Stimulated activated CD4-positive, alpha-beta T cell treated with anti-CD3 and anti-CD28 coated beads, TNF-alpha, amount 100 ng/mL, for 24 hours (primary cell): ENCODE results near the gene GDPD4.

Experiments
- DNase-seq, 3 experiments: peaks; one replicate each; pipeline ENCODE4 v3.0.0-alpha.2; 2020; ENCODE audit warnings: low read depth in 3 of 3

The GDPD4 gene

GRCh38 chr11:77299528-77299993 is 1.9 kb downstream of the GDPD4 start:
- no peak for DNase-seq

- no peak for DNase-seq
Observed at GRCh38 chr11:77294040-77294439, 7.4 kb downstream of the GDPD4 start.

- no peak for DNase-seq
Observed at GRCh38 chr11:77289737-77290136, 11.7 kb downstream of the GDPD4 start.

GRCh38 chr11:77287615-77288273 is 13.7 kb downstream of the GDPD4 start:
- DNase-seq, result no peak

GRCh38 chr11:77287136-77287535 is 14.3 kb downstream of the GDPD4 start:
- DNase-seq, result no peak

- no peak for DNase-seq
Observed at GRCh38 chr11:77284476-77285468, 16.7 kb downstream of the GDPD4 start.

GRCh38 chr11:77283101-77283500 is 18.4 kb downstream of the GDPD4 start:
- no peak for DNase-seq

- DNase-seq, result no peak
Observed at GRCh38 chr11:77278595-77279506, 22.6 kb downstream of the GDPD4 start.

GRCh38 chr11:77276271-77276670 is 25.2 kb downstream of the GDPD4 start:
- DNase-seq, result no peak

GRCh38 chr11:77270921-77271320 is 30.6 kb downstream of the GDPD4 start:
- DNase-seq, result no peak

- no peak for DNase-seq
Observed at GRCh38 chr11:77269484-77270123, 31.9 kb downstream of the GDPD4 start.

- no peak for DNase-seq
Observed at GRCh38 chr11:77267962-77268361, 33.5 kb downstream of the GDPD4 start.

GRCh38 chr11:77266766-77267165 is 34.7 kb downstream of the GDPD4 start:
- DNase-seq, result no peak

- DNase-seq, result no peak
Observed at GRCh38 chr11:77262803-77263202, 38.7 kb downstream of the GDPD4 start.

- DNase-seq, result no peak
Observed at GRCh38 chr11:77259641-77260040, 41.8 kb downstream of the GDPD4 start.

- DNase-seq, result no peak
Observed at GRCh38 chr11:77253690-77254089, 47.8 kb downstream of the GDPD4 start.

GRCh38 chr11:77252555-77253270 is 48.8 kb downstream of the GDPD4 start:
- no peak for DNase-seq

- no peak for DNase-seq
Observed at GRCh38 chr11:77250881-77251640, 50.4 kb downstream of the GDPD4 start.

GRCh38 chr11:77249427-77249826 is 52.1 kb downstream of the GDPD4 start:
- DNase-seq, result no peak
